Transverse colon (tissue), 4 donors: ENCODE data around the gene COL21A1.

Experiments used
- CTCF ChIP-seq, 5 experiments: fragments of 200-600 bp in 3 of 5; fragments of 450-650 bp in 2 of 5; sonication (generic) in 3 of 5; IDR thresholded peaks; 1 replicate in 2 of 5; 2 replicates in 3 of 5; pipeline ENCODE4 v1.5.1; 2016 to 2017; ENCODE audit warnings: antibody characterized with exemption in 5 of 5, inconsistent platforms in 3 of 5, mild to moderate bottlenecking in 2 of 5, moderate library complexity in 1 of 5
- EP300 ChIP-seq: sonication (generic); formaldehyde crosslinking; IDR thresholded peaks from one replicate; pipeline ENCODE4 v1.6.1; 2017; ENCODE audit warnings: antibody characterized with exemption, low read depth
- POLR2A ChIP-seq: fragments of 450-650 bp; IDR thresholded peaks from one replicate; pipeline ENCODE4 v1.6.1; 2016; ENCODE audit warnings: antibody characterized with exemption, mild to moderate bottlenecking, moderate library complexity
- POLR2AphosphoS5 ChIP-seq, 3 donors: sonication (generic); formaldehyde crosslinking; IDR thresholded peaks; one replicate each; pipeline ENCODE4 v1.6.1; 2016; ENCODE audit warnings: antibody characterized with exemption in 3 of 3

GRCh38 chr6:56151609-56152224 lies 95.7 kb downstream of the COL21A1 start:
- TF ChIP-seq CTCF (IDR thresholded peaks at IDR 0.05) (no peak), POLR2A (no peak), EP300 (no peak), POLR2AphosphoS5 (IDR thresholded peaks at IDR 0.05) (no peak)
